ENCODE data around the gene TRIM44.

The TRIM44 gene, protein sequence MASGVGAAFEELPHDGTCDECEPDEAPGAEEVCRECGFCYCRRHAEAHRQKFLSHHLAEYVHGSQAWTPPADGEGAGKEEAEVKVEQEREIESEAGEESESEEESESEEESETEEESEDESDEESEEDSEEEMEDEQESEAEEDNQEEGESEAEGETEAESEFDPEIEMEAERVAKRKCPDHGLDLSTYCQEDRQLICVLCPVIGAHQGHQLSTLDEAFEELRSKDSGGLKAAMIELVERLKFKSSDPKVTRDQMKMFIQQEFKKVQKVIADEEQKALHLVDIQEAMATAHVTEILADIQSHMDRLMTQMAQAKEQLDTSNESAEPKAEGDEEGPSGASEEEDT

DNA sequence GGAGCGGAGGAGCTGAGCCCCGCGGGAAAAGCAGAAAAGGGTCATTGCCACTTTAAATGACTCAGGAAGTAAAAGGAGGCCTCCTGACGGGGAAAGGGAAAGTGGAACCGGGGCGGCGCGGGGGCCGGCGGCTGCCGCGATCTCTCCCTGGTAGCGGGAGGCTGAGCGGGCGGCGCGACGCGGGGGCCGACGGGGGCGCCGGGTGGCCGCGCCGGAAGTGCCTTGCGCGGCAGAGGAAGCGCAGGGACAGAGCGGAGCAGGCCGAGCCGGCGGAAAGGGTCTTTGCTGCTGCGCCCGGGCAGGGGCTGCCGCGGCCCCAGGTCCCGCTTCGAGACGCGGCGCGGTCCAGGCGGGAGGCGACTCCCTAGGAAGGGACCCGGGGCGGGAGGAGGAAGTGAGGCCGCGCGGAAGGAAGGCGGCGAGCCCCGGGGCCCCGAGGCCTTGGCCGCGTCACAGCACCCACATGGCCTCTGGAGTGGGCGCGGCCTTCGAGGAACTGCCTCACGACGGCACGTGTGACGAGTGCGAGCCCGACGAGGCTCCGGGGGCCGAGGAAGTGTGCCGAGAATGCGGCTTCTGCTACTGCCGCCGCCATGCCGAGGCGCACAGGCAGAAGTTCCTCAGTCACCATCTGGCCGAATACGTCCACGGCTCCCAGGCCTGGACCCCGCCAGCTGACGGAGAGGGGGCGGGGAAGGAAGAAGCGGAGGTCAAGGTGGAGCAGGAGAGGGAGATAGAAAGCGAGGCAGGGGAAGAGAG, at the start of gene TRIM44:
Gene TRIM44, plus strand, starts transcription at position 127 of the 759 bp plus-strand sequence. Its CDS starts 337 bp downstream, at position 464.
- peak; percentile 84 for DNase-seq

DNA sequence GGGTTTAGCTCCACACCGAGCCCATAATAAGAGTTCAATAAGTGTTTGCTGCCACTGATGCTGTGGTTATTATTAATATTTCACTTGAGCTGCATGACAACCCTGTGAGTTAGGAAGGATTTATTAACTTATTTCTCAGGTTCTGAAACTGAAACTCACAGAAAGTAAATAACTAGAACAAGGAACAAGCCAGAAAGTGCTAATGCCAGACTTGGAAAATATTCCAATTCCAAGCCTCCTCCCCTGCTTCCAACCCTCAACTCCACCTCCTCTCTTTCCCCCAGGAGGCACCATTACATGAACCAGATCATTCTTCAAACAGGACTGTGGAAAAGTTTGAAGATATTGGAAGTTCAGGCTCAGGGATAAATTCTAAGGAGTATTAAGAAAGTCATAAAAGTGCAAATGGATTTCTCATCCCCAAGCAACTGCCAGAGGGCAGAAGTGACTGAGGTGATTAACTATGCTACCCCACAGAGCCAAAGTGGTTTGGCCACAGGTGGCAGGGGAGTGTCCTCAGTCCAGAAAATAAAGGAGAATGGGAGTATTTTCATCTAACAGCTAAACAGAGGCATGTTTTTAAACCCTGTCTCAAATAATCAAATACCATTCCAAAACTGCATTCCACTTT, 47.5 kb upstream of the TRIM44 start:
- no peak for DNase-seq

DNA sequence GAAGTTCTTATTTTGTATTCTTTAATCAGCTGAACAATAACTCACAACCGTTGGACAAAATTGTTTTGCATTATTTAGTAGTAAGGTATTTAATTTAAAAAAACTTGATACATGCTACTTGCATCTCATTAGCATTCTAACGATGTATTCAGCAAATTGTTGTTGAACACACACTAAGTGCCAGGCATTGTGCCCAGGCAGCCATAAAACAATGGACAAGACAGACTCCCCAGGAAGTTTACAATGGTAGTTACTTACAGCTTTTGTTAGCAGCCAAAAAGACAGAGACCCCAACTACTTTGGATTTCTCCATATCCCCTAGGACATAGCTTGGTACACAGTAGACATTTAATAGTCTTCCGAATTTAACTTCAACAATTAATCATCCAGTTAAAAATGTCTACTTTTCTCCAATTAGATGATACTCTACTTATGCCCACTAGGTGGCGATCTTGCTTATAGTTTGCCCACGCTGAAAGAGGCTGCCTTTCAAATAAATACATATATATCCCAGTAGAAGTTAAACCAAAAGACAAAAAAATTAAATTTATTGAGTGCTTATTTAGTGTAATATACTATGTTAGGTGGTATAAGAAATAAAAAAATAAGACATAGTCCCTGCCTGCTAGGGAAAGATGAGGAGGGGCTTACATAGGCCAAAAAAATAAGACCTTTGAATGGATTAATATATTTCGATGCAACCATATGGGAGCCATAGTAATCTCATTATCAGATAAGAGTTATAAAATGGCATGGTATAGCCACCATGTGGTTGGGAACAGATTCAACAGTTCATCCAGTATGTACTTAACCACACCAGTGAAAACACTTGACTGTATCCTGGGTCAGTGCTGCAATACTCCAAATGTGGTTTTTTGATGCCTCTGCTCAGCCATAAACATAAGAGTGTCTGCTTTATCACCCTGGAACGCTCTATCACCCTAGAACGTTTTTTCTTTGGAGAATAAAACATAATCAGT, 46.4 kb upstream of the TRIM44 start:
- DNase-seq: peak; percentile 89

DNA sequence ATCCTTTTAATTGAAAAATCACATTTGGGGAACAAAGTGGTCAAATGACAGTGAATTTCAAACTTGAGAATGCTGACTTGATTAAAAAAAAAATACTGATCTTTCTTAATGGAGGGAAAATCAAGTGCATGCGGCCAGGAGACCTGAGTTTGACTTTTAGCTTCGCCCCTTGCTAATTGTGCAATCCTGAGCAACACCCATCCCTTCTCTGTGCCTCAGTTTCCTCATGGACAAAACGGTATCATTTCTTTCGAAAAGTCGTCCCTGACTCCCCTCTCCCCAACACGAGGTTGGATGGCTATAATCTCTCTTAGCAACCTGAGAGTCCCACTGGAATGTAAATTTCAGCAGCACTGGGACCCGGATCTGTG, 45.3 kb upstream of the TRIM44 start:
- DNase-seq: no peak

DNA sequence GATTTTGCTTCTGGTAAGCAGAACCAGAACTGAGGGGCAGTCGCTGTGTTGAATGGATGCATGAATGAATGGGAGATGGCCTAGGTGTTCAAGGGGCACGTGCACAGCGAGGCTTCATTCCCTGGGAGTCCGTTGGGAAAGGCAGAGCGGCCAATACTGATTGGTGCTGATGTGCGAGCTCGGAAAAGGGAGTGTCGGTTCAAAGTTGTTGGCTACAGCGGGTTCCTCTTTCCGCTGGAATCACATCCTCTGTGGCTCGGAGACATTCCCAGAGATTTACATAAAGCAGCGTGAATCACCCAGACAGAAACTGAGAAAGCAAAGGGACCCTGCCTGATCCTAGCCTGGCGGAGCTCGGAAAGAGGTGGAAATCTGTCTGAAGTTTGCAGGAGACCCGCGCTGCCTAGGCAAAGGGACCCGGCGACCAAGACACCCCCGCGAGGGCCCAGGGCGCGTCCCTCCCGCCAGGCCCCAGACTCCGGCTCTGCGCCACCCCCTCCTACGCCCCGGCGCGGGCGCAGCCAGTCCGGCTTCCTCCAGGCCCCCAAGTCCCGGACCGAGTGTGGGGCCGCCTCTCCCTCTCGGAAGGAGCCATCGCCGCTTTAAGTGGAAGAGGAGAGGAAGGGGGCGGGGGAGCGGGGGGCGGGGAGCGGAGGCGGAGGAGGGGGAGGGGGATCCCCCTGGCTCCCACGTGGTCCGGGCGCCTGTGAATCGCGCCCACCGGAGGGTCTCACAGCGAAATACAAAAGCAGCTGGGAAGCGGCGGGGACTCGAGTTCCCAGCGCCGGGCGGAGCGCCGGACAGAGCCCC, 44.7 kb upstream of the TRIM44 start, which contains the start of gene FJX1:
Gene FJX1, plus strand, starts transcription at position 774 of the 810 bp plus-strand sequence. CDS start 177 bp downstream, outside the sequence.
- peak; percentile 68 for DNase-seq

DNA sequence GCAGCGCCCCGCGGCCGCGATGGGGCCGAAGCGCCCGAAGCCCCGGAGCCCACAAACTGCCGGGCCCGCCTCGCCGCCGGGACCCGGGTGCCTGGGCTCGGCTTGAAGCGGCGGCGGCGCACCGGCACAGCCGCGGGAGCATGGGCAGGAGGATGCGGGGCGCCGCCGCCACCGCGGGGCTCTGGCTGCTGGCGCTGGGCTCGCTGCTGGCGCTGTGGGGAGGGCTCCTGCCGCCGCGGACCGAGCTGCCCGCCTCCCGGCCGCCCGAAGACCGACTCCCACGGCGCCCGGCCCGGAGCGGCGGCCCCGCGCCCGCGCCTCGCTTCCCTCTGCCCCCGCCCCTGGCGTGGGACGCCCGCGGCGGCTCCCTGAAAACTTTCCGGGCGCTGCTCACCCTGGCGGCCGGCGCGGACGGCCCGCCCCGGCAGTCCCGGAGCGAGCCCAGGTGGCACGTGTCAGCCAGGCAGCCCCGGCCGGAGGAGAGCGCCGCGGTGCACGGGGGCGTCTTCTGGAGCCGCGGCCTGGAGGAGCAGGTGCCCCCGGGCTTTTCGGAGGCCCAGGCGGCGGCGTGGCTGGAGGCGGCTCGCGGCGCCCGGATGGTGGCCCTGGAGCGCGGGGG, 44.0 kb upstream of the TRIM44 start:
- DNase-seq: no peak

DNA sequence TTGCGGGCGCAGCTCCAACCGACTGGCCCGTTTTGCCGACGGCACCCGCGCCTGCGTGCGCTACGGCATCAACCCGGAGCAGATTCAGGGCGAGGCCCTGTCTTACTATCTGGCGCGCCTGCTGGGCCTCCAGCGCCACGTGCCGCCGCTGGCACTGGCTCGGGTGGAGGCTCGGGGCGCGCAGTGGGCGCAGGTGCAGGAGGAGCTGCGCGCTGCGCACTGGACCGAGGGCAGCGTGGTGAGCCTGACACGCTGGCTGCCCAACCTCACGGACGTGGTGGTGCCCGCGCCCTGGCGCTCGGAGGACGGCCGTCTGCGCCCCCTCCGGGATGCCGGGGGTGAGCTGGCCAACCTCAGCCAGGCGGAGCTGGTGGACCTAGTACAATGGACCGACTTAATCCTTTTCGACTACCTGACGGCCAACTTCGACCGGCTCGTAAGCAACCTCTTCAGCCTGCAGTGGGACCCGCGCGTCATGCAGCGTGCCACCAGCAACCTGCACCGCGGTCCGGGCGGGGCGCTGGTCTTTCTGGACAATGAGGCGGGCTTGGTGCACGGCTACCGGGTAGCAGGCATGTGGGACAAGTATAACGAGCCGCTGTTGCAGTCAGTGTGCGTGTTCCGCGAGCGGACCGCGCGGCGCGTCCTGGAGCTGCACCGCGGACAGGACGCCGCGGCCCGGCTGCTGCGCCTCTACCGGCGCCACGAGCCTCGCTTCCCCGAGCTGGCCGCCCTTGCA, 43.3 kb upstream of the TRIM44 start:
- DNase-seq: peak; percentile 32

DNA sequence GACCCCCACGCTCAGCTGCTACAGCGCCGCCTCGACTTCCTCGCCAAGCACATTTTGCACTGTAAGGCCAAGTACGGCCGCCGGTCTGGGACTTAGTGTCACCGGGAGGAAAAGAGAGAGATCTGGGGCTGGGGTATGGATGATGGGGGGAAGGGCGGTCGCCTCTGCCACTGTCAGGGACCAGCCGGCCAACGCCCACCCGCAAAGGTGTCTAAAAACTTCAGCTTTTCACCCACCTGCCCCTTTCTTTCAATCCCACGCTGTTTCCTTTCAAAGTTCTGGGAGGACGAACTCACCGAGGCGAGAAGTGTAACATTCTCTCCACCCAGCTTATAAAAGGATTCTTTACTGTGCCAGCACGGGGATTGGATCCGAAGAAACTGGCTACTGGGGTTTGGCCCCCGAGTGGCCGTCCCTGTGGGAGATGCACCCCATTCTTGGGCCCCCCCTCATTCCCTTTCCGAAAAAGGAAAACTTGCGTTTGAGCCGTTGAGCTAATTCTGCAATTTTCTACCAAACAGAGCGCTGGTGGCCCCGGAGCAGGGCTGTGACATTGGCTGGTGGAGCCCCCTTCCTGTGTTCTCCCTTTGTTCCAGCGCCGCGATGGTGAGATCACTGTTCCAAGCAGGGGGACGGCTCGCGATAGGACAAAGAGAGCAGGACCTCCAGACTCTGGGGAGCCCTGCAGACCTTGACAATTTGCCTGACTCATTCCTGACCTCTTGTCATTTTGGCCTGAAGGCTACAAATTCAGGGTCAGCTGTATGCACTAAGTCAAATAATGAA, 42.5 kb upstream of the TRIM44 start:
- DNase-seq: no peak

DNA sequence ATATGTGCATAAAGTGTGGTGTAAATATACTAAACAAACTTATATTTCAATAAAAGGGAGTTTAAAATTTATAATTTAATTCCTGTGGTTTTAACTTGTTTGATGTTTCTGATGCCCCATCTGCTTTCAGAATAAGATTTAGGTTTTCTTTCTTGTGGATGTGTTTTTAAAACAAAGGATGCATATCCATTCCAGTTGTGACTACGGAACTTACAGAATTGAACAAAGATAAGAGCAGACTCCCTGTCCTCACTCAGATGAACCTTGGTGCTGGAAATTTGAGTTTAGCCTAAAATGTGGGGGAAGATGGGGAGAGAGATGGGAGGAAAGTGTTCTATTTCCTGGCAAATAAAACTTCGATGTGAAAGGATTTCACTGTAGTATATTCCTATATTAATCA, 41.8 kb upstream of the TRIM44 start:
- DNase-seq: no peak

DNA sequence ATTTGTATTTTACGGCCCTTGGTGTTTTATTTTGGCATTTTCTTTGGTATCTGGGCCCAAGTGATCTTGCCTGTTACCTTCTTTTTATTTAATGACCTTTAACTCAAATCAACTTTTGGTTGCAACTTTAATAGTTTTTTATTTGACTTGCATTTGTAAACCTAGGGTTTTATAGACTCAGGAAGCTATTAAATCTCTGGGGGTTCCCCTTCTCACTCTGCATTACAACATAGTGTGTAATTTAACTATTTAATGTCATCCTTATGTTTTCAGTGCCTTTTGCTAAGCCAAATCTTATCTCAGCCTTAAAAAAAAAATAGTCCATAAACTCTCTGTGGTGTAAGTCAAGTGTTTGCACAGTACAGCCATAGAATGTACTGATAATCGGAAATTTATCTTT, 41.0 kb upstream of the TRIM44 start:
- no peak for DNase-seq

DNA sequence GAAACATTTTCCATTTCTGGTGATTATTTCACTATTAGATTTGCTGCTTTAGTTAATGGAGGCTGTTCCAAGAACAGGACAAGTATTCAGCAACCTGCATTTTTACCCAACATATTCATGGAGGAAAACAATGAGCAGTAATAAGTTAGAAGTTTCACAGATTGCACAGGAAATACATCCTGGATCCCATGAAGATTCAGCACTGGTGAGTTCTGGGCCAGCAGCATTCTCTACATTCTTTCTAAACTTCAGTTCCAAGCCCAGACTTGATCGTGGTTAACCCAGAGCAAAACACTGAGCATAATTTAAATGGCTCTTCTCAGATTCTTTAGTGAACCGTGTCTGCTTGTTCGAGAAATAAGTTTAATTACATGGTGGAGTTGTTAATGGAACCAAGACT, 40.5 kb upstream of the TRIM44 start:
- no peak for DNase-seq

DNA sequence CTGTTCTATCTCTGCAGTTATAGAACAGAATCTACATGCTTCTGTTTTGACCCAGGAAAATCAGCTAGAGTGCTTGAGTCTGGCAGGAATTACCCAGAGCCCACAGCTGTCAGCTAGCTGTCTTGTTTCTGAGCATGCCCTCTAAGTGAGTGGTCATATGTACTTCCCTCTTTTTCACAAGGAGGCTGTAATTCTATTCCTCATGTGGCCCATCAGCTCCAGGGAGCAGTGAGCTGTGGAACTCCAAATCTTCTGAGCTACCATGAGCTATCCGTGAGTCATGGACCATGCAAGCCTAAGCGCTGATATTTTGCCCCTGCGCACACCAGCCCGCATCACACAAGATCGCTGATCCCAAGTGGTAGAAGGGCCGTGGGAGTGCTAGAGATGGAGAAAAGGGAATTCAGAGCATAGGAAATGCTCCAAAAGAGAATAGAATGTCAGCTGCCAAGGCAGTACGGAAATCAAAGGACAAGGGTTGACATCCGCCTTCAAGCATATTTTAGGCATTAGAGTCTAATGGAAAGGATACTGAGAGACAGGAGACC, 38.9 kb upstream of the TRIM44 start:
- no peak for DNase-seq

DNA sequence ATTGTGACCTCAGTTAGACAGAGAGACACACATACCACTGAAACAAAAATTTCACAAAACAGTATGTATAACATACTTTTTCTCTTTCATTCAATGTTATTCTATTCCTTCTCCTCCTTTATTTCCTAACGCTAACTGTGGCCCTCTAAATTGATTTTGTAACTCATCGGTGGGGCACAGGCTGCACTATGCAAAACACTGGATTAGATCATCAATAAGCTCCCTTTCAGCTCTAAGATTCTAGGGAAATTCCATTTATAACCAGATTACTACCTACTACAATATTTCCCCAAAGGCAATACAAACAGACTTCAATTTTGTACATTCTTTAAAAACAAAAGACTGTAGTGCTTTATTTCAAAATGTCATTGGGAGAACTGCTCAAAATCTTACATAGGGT, 38.3 kb upstream of the TRIM44 start:
- no peak for DNase-seq

DNA sequence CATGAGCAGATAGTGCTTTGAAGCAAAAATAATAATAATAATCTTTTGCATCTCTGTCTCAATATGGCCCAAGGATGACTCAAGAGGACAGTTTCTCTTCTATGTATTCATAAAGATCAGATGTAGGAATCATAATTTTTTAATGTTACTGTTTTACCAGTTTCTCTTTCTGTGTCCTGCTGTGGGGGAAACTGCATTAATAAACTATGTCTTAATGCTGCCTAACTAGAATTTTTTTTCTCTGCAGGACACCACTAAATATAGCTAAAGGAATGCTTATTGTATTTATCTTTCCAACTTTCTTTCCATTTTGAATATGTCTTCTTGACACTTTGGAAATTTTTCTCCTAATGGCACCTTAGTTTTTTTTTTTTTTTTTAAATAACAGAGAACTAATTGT, 37.8 kb upstream of the TRIM44 start:
- no peak for DNase-seq

DNA sequence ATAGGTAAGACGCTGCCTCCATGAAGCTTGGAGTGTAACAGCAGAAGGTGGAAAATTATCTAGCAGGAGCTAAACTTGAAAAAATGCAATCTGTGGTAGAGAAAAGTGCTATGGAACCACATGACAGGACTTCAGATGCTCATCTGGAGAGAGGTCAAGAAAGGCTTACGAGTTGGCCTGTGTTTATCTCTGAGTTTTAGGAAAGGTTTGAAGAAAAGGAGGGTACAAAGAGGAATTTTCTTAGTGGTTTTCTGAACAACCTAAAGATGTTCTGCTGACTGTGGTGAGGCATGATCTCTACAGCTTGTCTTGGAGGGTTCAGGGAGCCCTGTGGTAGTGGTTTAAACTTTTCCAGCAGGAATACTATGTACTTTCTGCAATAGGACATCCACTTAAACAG, 36.1 kb upstream of the TRIM44 start:
- no peak for DNase-seq

DNA sequence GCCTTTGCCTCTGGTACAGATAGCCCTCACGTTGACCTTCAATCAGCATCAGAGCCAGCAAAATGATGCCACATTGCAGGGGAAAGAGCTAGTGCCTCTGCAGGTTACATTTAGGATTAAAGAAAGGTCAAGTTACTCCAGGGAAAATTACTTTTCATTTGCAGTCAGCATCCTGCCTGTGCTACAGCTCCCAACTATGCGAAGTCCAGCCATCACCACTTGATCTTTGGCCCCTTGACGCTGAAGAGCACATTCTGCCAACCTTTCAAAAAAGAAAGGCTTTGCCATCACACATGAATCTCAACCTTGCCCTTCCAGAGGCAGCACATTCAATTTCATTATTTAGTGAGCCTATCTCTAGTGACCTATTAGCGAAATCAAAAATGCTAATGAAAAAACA, 33.1 kb upstream of the TRIM44 start:
- DNase-seq: no peak

DNA sequence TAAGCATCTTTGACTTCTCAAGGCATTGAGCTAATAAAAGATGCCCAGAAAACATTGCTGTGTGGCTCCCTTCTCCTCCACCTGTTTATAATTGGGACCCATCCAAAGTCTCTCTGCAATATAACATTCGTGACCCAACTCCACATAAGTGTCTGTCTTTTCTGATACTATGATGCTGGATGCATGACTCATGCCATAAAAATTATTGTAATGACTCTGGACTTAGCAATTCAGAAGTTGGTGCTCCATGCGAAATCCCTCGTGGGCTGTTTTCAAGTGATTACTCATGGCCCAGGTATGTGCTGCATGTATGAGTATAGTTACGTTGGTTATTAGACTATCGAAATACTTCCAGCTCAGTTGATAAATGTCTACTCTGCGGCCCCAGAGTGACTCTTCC, 32.7 kb upstream of the TRIM44 start:
- no peak for DNase-seq

DNA sequence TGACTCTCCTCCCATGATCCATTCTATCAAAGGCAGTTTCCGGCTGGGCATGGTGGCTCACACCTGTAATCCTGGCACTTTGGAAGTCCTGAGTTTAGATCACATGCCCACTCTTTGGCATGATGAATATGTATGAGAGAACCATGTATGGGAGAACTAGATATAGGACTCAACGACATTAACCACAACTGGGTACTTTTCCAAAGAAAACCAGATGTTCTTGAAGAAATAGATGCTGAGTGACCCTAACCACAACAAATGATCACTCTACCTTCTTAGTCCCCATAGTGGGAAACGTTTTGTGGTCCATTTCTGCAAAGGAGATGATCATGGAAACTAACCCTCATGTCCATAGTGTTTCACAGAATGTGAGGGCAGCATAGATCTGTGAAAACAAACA, 30.7 kb upstream of the TRIM44 start:
- DNase-seq: no peak

DNA sequence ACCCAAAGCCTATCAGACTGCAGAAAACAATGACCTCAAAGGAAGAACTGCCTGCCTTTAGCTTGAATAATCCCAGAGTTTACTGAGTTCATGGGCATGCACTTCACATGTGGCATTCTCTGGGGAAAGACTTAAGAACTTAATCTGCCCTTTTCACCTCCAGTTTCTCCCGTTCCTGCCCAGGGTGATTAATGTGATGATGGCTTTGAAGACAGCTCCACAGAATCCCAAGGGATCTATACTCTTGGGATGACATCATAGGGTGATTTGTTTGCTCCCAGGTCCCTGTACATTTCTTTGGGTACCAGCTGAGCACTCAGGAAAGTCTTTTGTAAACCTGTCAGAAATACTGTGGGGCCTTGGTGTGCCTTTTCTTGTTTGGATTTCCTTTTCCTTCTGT, 30.3 kb upstream of the TRIM44 start:
- DNase-seq: no peak

Data from midbrain (tissue), 1 donor.